Prostate gland (tissue), 2 donors: ENCODE data around the gene HUS1. TPM values are rescaled to one million over a fixed set of nuclear protein-coding genes. Genes with fewer than 3 reads are reported as not detected.

Source experiments
- DNase-seq: peaks from one replicate; pipeline ENCODE4 v3.0.0-alpha.2; 2019; ENCODE audit warnings: low spot score
- H3K27ac ChIP-seq, 2 donors: fragments of 200-600 bp; sonication (generic); 2 replicates each; pipeline ENCODE4 v1.5.1; 2017 to 2019
- H3K27me3 ChIP-seq: fragments of 200-600 bp; sonication (generic); replicated peaks from 2 replicates; pipeline ENCODE4 v1.5.1; 2019; ENCODE audit not compliant: insufficient read depth
- H3K36me3 ChIP-seq, 2 donors: fragments of 200-600 bp; sonication (generic); 1 replicate in 1 of 2; 2 replicates in 1 of 2; pipeline versions ENCODE4 v1.5.1 to v1.8.1; 2017 to 2019
- H3K4me1 ChIP-seq: fragments of 200-600 bp; sonication (generic); replicated peaks from 2 replicates; pipeline ENCODE4 v1.5.1; 2019
- H3K4me3 ChIP-seq, 2 donors: fragments of 200-600 bp; sonication (generic); 2 replicates each; pipeline ENCODE4 v1.5.1; 2017 to 2019
- H3K9me3 ChIP-seq: fragments of 200-600 bp; sonication (generic); 2 replicates; pipeline ENCODE4 v1.5.1; 2017
- POLR2A ChIP-seq: fragments of 450-650 bp; IDR thresholded peaks from one replicate; pipeline ENCODE4 v1.6.1; 2016; ENCODE audit warnings: antibody characterized with exemption, mild to moderate bottlenecking
- POLR2AphosphoS5 ChIP-seq: sonication (generic); formaldehyde crosslinking; IDR thresholded peaks from one replicate; pipeline ENCODE4 v1.6.1; 2017; ENCODE audit warnings: antibody characterized with exemption
- WGBS: methylation state at CpG from one replicate; pipeline ENCODE4 v1.1.5; 2018; 5-methylcytosine and 5-hydroxymethylcytosine counted together
- intact Hi-C: fragments of 100-400 bp; cut with DNase I; formaldehyde crosslinking; loops from one replicate; pipeline ENCODE4 v1.14.2; 2022
- total RNA-seq, 2 donors: library from RNA; depleted of rRNA; stranded (reverse); fragments of >200 nt; gene quantifications; one replicate each; pipeline ENCODE4 v1.1.0, GENCODE V29; 2016
- TF ChIP-seq, protein P1 (sequence below), 4 experiments: fragments of 200-600 bp in 2 of 4; fragments of 450-650 bp in 2 of 4; sonication (generic) in 2 of 4; IDR thresholded peaks; 1 replicate in 3 of 4; 2 replicates in 1 of 4; pipeline ENCODE4 v1.5.1; 2016 to 2019; ENCODE audit warnings: antibody characterized with exemption in 4 of 4, mild to moderate bottlenecking in 2 of 4, moderate library complexity in 2 of 4

Gene HUS1
- total RNA-seq, 2 donors from 2014 or later = 26.1 to 43.1 TPM

DNA sequence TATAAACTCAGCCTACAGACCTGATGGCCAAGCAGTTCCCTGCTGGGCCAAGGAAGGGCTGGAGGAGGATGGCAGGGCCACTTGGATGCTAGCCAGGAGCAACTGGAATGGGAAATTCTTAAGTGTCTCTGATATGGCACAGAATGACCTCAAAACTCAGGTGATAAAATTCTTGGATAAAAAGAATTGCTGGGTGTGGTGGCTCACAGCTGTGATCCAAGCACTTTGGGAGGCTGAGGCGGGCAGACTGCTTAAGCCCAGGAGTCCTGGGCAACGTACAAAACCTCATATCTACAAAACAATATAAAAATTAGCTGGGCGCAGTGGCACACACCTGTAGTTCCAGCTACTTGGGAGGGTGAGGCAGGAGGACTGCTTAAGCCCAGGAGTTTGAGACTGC is 17.2 kb downstream of the HUS1 start:
- Histone ChIP-seq H3K27me3 (no peaks in the 10 kb centered on the region), H3K4me3 (no peak overlapping the region), H3K4me1 (no peaks in the 10 kb centered on the region), H3K27ac (no peak overlapping the region), H3K9me3 (no peaks in the 10 kb centered on the region), H3K36me3 (peaks cover 0 to 21% of the 10 kb centered on the region in 2 donors)
- TF ChIP-seq POLR2AphosphoS5 (no peak), POLR2A (no peak)
- TF ChIP-seq, protein P1, sequence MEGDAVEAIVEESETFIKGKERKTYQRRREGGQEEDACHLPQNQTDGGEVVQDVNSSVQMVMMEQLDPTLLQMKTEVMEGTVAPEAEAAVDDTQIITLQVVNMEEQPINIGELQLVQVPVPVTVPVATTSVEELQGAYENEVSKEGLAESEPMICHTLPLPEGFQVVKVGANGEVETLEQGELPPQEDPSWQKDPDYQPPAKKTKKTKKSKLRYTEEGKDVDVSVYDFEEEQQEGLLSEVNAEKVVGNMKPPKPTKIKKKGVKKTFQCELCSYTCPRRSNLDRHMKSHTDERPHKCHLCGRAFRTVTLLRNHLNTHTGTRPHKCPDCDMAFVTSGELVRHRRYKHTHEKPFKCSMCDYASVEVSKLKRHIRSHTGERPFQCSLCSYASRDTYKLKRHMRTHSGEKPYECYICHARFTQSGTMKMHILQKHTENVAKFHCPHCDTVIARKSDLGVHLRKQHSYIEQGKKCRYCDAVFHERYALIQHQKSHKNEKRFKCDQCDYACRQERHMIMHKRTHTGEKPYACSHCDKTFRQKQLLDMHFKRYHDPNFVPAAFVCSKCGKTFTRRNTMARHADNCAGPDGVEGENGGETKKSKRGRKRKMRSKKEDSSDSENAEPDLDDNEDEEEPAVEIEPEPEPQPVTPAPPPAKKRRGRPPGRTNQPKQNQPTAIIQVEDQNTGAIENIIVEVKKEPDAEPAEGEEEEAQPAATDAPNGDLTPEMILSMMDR (IDR thresholded peaks at IDR 0.05) = no peak
- no peak for DNase-seq
- intact Hi-C loops = no loop called here
- 97% methylated on average over 3 of the region's 3 CpGs for WGBS

DNA sequence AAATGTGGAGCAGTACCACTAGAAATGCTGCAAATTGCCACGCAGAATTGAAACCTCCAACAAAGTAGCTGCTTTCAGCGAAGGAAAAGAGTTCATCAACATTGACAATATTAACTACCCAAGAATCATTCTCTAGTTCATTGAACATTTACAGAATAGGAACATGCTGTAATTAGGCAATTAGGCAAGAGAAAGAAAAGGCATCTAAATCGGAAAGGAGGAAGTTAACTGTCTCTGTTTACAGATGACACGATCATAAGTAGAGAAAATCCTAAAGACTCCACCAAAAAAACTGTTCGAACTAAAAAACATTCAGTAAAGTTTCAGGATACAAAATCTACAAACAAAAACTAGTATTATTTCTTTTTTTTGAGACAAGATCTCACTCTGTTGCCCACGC is 22.3 kb downstream of the HUS1 start:
- no peaks in the 10 kb centered on the region for H3K4me1 ChIP-seq
- no peak overlapping the region for H3K27ac ChIP-seq
- H3K4me3 ChIP-seq = no peak overlapping the region
- H3K9me3 ChIP-seq = no peaks in the 10 kb centered on the region
- H3K36me3 ChIP-seq = no peaks in the 10 kb centered on the region
- intact Hi-C loops = no loop called here
- WGBS = 77% methylated on average over 6 of the region's 6 CpGs
- DNase-seq = no peak
- TF ChIP-seq POLR2A = no peak
- TF ChIP-seq, protein P1 (IDR thresholded peaks at IDR 0.05) = no peak
- TF ChIP-seq POLR2AphosphoS5 = no peak
- no peaks in the 10 kb centered on the region for H3K27me3 ChIP-seq

DNA sequence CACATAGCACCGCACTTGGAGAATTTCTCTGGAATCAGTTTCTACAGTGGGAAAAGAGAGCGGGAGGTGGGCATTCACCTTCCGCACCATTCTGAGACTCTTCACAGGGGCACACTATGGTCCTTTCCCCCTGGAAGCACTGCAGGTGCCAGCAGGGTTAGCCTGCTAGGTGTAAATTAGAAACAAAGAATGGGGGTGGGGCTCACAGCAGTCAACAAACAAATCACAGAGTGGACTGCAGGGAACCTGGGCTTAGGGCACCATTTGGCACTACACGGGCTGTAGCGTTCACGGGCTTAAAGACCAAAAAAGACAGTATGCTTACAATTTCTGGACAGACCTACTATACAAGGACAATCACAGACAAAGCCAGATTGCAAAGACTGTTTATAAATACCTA is 23.2 kb downstream of the HUS1 start:
- 83% methylated on average over 6 of the region's 6 CpGs for WGBS
- no peaks in the 10 kb centered on the region for H3K27me3 ChIP-seq
- TF ChIP-seq, protein P1 (IDR thresholded peaks at IDR 0.05) = no peak
- TF ChIP-seq POLR2A (no peak), POLR2AphosphoS5 (no peak)
- no peaks in the 10 kb centered on the region for H3K4me1 ChIP-seq
- intact Hi-C loops = no loop called here
- no peaks in the 10 kb centered on the region for H3K36me3 ChIP-seq
- no peaks in the 10 kb centered on the region for H3K9me3 ChIP-seq
- H3K27ac ChIP-seq = no peak overlapping the region
- no peak overlapping the region for H3K4me3 ChIP-seq
- no peak for DNase-seq

DNA sequence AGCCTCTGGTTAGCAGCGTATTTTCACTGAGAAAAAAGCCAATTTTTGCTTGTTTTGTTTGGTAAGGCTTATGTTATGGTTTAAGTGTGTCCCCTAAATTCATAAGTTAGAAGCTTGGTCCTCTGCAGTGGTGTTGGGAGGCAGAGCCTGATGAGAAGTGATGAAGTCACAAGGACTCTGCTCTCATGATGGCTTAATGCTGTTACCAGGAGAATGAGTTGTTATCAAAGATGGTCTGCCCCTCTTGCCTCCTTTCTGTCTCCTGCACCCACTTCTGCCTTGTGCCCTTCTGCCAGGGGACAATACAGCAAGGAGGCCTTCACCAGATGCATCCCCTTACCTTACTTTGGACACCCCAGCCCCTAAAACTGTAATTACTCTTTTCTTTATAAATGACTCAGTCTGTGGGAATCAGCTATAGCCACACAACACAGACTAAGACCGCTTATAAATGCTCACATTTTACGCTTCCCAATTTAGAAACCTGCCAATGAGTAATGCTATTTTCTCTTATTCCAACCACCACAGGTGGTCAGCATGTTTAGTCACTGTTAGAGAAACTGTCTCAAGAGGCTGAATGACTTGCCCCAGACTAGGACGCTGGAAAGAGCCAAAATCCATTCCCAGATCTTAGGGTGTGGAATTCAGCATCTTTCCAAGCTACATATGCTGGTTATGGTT is 25.0 kb downstream of the HUS1 start:
- Histone ChIP-seq H3K4me1 (no peaks in the 10 kb centered on the region), H3K36me3 (no peaks in the 10 kb centered on the region), H3K27me3 (no peaks in the 10 kb centered on the region), H3K9me3 (no peaks in the 10 kb centered on the region), H3K4me3 (no peak overlapping the region), H3K27ac (no peak overlapping the region)
- TF ChIP-seq POLR2AphosphoS5 (no peak), POLR2A (no peak)
- TF ChIP-seq, protein P1 (IDR thresholded peaks at IDR 0.05) = no peak
- intact Hi-C loops = no loop called here
- WGBS = 93% methylated on average over 4 of the region's 4 CpGs
- no peak for DNase-seq

DNA sequence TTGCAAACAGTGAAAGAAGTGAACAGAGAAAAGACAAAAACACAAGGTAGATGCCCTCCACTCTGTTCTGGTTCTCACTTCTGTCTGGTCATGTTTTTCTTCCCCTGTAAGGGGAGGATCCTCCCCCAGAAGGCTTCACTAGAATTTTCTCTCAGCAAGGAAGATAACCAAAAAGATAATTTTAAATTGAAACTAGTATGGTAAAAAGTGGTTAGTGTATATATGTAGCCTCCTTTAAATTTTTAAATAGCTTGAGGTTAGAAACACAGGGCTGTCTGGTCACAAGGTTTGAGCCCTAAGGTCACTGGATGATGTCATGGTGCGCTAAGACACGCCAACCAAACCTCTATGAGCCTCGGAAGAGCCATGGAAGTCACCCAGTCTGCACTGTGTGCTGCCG is 25.6 kb downstream of the HUS1 start:
- Histone ChIP-seq H3K4me1 (no peaks in the 10 kb centered on the region), H3K4me3 (no peak overlapping the region), H3K36me3 (no peaks in the 10 kb centered on the region), H3K9me3 (no peaks in the 10 kb centered on the region), H3K27me3 (no peaks in the 10 kb centered on the region), H3K27ac (no peak overlapping the region)
- no peak for DNase-seq
- no peak for TF ChIP-seq POLR2A
- intact Hi-C loops = no loop called here
- WGBS = 80% methylated on average over 4 of the region's 4 CpGs
